Fibroblast of mammary gland (primary cell): Measurements from ENCODE around the gene TAF3.

ENCODE experiments used
- DNase-seq: peaks from one replicate; pipeline ENCODE4 v3.0.0-alpha.2; 2010; ENCODE audit warnings: low read depth
- H3K4me3 ChIP-seq: 2 replicates; pipeline ENCODE4 v1.5.1; 2011; ENCODE audit warnings: low read depth, mild to moderate bottlenecking, low read length, moderate library complexity; ENCODE audit not compliant: control insufficient read depth
- TF ChIP-seq, protein P1 (sequence below): conservative IDR thresholded peaks from 2 replicates; pipeline ENCODE4 v1.5.1; 2011; ENCODE audit warnings: low read depth, low read length, inconsistent platforms; ENCODE audit not compliant: control insufficient read depth, insufficient read depth

The TAF3 gene

DNA sequence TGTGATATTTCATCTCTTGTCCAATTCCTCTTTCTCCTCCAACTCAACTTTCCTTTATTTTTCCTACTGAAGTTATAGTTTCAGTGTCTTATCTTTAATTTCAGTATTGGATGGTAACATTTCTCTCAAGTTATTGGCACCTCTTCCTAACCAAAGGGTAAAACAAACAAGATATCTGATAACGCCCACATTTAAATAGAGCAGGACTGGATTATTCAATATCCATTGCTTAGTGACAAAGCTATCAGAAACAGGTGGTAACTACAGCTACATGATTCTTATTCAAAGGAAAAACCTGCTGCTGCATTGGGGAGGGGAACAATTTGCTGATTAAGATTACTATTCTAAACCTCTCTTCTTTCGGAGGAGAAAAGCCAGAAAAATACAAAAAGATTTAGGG, 87.8 kb downstream of the TAF3 start:
- no peak for DNase-seq
- TF ChIP-seq, protein P1, sequence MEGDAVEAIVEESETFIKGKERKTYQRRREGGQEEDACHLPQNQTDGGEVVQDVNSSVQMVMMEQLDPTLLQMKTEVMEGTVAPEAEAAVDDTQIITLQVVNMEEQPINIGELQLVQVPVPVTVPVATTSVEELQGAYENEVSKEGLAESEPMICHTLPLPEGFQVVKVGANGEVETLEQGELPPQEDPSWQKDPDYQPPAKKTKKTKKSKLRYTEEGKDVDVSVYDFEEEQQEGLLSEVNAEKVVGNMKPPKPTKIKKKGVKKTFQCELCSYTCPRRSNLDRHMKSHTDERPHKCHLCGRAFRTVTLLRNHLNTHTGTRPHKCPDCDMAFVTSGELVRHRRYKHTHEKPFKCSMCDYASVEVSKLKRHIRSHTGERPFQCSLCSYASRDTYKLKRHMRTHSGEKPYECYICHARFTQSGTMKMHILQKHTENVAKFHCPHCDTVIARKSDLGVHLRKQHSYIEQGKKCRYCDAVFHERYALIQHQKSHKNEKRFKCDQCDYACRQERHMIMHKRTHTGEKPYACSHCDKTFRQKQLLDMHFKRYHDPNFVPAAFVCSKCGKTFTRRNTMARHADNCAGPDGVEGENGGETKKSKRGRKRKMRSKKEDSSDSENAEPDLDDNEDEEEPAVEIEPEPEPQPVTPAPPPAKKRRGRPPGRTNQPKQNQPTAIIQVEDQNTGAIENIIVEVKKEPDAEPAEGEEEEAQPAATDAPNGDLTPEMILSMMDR, result no peak
- no peak overlapping the region for H3K4me3 ChIP-seq

DNA sequence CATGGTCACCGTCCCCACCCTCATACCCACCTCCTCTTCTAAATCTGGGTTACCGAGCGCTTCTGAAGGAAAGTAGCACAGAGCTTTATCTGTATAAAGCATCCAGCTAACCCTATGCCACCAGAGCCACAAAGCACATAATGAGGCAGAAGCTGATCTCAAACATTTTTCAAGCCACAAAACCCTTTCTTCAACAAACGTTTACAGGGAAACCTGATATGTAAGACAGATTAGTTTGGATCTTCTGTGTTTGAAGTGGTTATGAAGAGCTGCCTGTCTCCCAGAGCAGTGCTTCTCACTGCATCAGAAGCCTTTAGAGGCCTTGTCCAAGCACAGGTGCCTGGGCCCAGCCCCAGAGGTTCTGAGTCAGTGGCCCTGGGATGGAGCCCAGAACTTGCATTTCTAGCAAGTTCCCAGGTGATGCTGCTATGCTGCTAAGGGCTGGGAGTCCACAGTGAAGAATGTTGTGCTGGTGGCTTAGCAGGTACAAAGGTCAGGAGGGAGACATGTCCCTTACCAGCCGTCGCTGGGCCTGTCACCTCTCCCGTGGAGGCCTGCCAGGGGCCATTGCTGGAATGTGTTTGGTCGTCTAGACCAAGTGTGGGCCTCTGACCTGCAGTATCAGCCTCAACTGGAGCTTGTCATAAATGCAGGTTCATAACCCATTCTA, 90.4 kb downstream of the TAF3 start:
- no peak overlapping the region for H3K4me3 ChIP-seq
- no peak for DNase-seq
- TF ChIP-seq, protein P1, result no peak

DNA sequence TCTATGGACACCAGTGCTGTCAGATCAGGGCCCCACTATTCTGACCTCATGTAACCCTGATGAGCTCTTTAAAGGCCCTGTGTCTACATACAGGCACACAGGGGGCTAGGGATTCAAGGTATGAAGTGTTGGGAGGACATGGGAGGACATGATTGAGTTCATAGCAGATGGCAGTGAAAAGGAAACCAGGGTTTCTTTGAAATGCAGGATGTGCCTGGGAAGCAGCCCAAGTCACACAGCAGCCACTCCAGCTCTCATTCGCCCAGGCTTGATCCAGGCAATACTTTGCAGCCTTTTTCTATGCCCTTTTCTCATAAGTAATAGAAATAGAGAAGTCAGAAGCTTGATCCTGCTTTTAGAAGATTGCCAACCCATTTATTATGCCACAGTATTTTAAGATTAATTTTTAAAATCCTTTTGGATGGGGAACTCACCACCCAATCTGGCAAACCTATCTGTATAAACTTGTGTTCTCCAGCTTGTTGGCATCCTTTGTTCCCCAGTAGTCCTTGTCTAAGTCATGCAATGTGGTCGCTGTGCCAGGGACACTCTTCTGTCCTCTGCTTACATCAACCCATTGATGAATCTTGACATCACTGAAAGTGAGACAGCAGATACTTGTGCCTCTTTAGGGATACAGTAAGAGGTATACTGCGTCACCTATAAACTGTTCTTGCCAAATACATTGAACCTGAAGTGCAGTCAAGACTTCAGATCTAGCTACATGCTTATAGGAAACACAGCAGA, 95.0 kb downstream of the TAF3 start:
- no peak overlapping the region for H3K4me3 ChIP-seq
- TF ChIP-seq, protein P1, result no peak
- DNase-seq, result no peak

DNA sequence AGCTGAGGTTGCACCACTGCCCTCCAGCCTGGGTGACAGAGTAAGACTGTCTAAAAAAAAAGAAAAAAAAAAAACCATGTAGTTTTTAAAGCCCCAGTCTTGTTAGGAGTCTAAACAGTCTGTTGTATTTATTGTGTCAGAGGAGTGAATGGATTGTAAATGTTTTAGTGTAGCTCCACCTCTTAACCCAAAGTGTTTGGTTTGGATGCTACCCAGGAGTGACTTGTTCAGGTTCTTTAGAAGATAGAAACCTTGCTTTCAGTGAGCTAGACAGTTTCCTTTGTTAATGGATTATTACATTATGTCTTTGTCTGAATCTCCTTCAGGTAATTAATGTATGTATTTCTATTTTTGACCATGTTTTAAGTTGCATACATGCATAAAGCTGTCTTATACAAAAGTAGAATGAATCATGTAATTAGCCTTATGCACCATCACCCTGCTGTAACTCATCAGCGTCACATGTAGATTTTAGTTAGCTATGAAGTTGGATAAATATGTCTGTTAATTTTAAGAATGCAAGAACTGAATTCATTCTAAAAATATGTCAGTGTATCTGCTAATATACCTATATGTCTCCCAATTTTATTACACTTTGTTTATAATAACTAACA, 97.7 kb downstream of the TAF3 start:
- TF ChIP-seq, protein P1, result no peak
- peak; percentile 66 for DNase-seq
- no peak overlapping the region for H3K4me3 ChIP-seq

DNA sequence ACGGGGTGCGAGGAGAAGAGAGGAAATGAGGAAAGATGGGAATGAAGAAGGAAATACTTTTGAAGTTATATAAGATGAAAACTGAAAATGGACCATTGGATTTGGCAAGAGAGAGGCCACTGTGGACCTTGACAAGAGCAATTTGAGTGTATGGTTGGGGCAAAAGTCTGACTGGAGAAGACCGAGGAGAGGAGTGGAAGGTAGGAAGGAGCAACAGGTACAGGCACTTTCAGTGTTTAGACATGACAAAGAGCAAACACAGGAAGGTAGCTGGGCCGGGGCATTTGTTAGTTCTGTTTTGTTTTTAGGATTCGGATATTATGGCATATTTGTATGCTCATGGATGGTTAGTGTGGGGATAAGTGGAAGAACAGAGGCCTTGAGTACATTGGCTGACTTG, 99.4 kb downstream of the TAF3 start:
- DNase-seq, result no peak
- H3K4me3 ChIP-seq, result no peak overlapping the region
- TF ChIP-seq, protein P1, result no peak

DNA sequence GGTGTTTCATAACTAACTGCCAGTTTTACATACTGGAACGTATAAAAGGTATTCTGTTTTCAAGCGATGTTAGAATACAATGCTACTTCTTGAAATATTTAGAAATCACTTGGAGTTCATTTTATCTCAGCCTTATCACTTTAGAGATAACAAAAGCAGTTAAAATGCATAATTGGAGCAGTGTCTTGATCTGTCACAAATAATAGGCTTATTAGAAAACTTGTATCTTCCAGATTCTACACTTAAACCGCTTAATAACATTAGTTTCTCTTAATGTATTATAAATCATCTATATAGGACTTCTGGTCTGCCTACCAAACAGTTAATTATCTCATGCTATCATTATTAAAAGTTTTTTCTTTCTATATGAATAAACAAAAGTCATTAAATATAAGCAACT, 104.4 kb downstream of the TAF3 start:
- TF ChIP-seq, protein P1, result no peak
- H3K4me3 ChIP-seq, result no peak overlapping the region
- no peak for DNase-seq
